WTC11 (cell line): ENCODE measurements around the gene DYNC2LI1. TPM values are rescaled to one million over a fixed set of nuclear protein-coding genes. Genes with fewer than 3 reads are reported as not detected.
A peak's percentile ranks its signal among the peaks of the same experiment; 100 is the strongest.

Experiments
- ATAC-seq: fragments of 200-7000 bp; cut with Tn5 transposase; 2 replicates; pipeline ENCODE4 v1.10.0; 2021; ENCODE audit warnings: mild to moderate bottlenecking, moderate library complexity
- CTCF ChIA-PET: fragments of 300-600 bp; sonication (Branson Sonifier 250); formaldehyde crosslinking; loops from one replicate; lab custom pipeline; 2021; ENCODE audit warnings: antibody characterized with exemption; lab: Charles Lee
- POLR2A ChIA-PET: fragments of 350-600 bp; sonication (Branson Sonifier 250); formaldehyde crosslinking; loops from one replicate; lab custom pipeline; 2021; ENCODE audit warnings: antibody characterized with exemption; lab: Charles Lee
- DNase-seq: peaks from one replicate; pipeline ENCODE4 v3.0.0; 2021; ENCODE audit warnings: low spot score
- H3K27ac Mint-ChIP-seq: 2 replicates; pipeline ENCODE4 v1.8.0; 2021; ENCODE audit warnings: mixed read lengths
- H3K27me3 Mint-ChIP-seq: 2 replicates; pipeline ENCODE4 v1.8.0; 2021; ENCODE audit warnings: low read depth, mild to moderate bottlenecking, moderate library complexity, mixed read lengths
- H3K36me3 Mint-ChIP-seq: 2 replicates; pipeline ENCODE4 v1.8.0; 2021; ENCODE audit warnings: mixed read lengths
- H3K4me1 Mint-ChIP-seq: 2 replicates; pipeline ENCODE4 v1.8.0; 2022; ENCODE audit warnings: mixed read lengths
- H3K4me3 Mint-ChIP-seq: 2 replicates; pipeline ENCODE4 v1.8.0; 2021; ENCODE audit warnings: mild to moderate bottlenecking, moderate library complexity, mixed read lengths
- H3K9me3 Mint-ChIP-seq: 2 replicates; pipeline ENCODE4 v1.8.0; 2021; ENCODE audit warnings: mixed read lengths
- ESRRA ChIP-seq: sonication (generic); formaldehyde crosslinking; IDR thresholded peaks from 2 replicates; pipeline ENCODE4 v1.8.1; 2022; ENCODE audit warnings: mild to moderate bottlenecking, missing genetic modification reagents, borderline replicate concordance
- GRHL2 ChIP-seq: fragments of 250-450 bp; sonication (Bioruptor Pico); IDR thresholded peaks from 2 replicates; pipeline ENCODE4 v1.8.0; 2022; ENCODE audit warnings: mild to moderate bottlenecking, moderate library complexity; ENCODE audit not compliant: insufficient replicate concordance, severe bottlenecking
- IRF2 ChIP-seq: sonication (generic); formaldehyde crosslinking; IDR thresholded peaks from 2 replicates; pipeline ENCODE4 v1.8.0; 2022; ENCODE audit warnings: low read depth, missing genetic modification reagents, borderline replicate concordance
- JAZF1 ChIP-seq: fragments of 250-450 bp; sonication (Bioruptor Pico); IDR thresholded peaks from 2 replicates; pipeline ENCODE4 v1.9.0; 2021; ENCODE audit warnings: moderate library complexity, mild to moderate bottlenecking, inconsistent platforms
- MXD4 ChIP-seq: fragments of 250-450 bp; sonication (Bioruptor Pico); IDR thresholded peaks from 2 replicates; pipeline ENCODE4 v1.8.0; 2021; ENCODE audit warnings: mild to moderate bottlenecking, moderate library complexity, borderline replicate concordance
- NR1H2 ChIP-seq: sonication (generic); formaldehyde crosslinking; IDR thresholded peaks from 2 replicates; pipeline ENCODE4 v1.9.0; 2021; ENCODE audit warnings: mild to moderate bottlenecking, moderate library complexity, missing genetic modification reagents
- SMAD4 ChIP-seq: sonication (generic); formaldehyde crosslinking; IDR thresholded peaks from 2 replicates; pipeline ENCODE4 v1.8.0; 2022; ENCODE audit warnings: mild to moderate bottlenecking, missing genetic modification reagents
- TEAD4 ChIP-seq: sonication (generic); formaldehyde crosslinking; IDR thresholded peaks from 2 replicates; pipeline ENCODE4 v1.8.0; 2022; ENCODE audit warnings: mild to moderate bottlenecking, missing genetic modification reagents
- TP53 ChIP-seq: sonication (generic); formaldehyde crosslinking; IDR thresholded peaks from 2 replicates; pipeline ENCODE4 v1.8.1; 2023; ENCODE audit warnings: mild to moderate bottlenecking, missing genetic modification reagents
- ZNF121 ChIP-seq: sonication (generic); formaldehyde crosslinking; IDR thresholded peaks from 2 replicates; pipeline ENCODE4 v1.8.0; 2023; ENCODE audit warnings: missing genetic modification reagents
- ZNF219 ChIP-seq: sonication (generic); formaldehyde crosslinking; IDR thresholded peaks from 2 replicates; pipeline ENCODE4 v1.8.0; 2023; ENCODE audit warnings: missing genetic modification reagents, mild to moderate bottlenecking, borderline replicate concordance
- ZNF232 ChIP-seq: sonication (generic); formaldehyde crosslinking; IDR thresholded peaks from 2 replicates; pipeline ENCODE4 v1.8.0; 2022; ENCODE audit warnings: mild to moderate bottlenecking, missing genetic modification reagents
- ZNF263 ChIP-seq: sonication (generic); formaldehyde crosslinking; IDR thresholded peaks from 2 replicates; pipeline ENCODE4 v1.8.1; 2022; ENCODE audit warnings: low read depth, mild to moderate bottlenecking, moderate library complexity, missing genetic modification reagents
- ZNF423 ChIP-seq: fragments of 250-450 bp; sonication (Bioruptor Pico); IDR thresholded peaks from 2 replicates; pipeline ENCODE4 v2.1.2; 2022; ENCODE audit warnings: mild to moderate bottlenecking, moderate library complexity
- total RNA-seq: library from RNA; stranded (reverse); gene quantifications from 3 replicates; pipeline ENCODE4 v1.2.3, GENCODE V29; 2021
- TF ChIP-seq, protein P1 (sequence below): sonication (generic); formaldehyde crosslinking; conservative IDR thresholded peaks from 2 replicates; pipeline ENCODE4 v1.8.1; 2023; ENCODE audit warnings: mild to moderate bottlenecking, low read depth, missing genetic modification reagents, moderate library complexity
- TF ChIP-seq, protein P2 (sequence below): fragments of 250-450 bp; sonication (Bioruptor Pico); conservative IDR thresholded peaks from 2 replicates; pipeline ENCODE4 v1.9.0; 2021; ENCODE audit warnings: mild to moderate bottlenecking
- TF ChIP-seq, protein P3 (sequence below): sonication (generic); formaldehyde crosslinking; IDR thresholded peaks from 2 replicates; pipeline ENCODE4 v1.8.1; 2023; ENCODE audit warnings: mild to moderate bottlenecking, missing genetic modification reagents
- TF ChIP-seq, protein P4 (sequence below): fragments of 250-450 bp; sonication (Bioruptor Pico); IDR thresholded peaks from 2 replicates; pipeline ENCODE4 v1.8.0; 2021; ENCODE audit warnings: mild to moderate bottlenecking
- TF ChIP-seq, protein P5 (sequence below): fragments of 250-450 bp; sonication (Bioruptor Pico); IDR thresholded peaks from 2 replicates; pipeline ENCODE4 v1.9.0; 2021; ENCODE audit warnings: mild to moderate bottlenecking
- TF ChIP-seq, protein P6 (sequence below): sonication (generic); formaldehyde crosslinking; IDR thresholded peaks from 2 replicates; pipeline ENCODE4 v1.8.1; 2023; ENCODE audit warnings: mild to moderate bottlenecking, missing genetic modification reagents

Gene DYNC2LI1
- total RNA-seq, 1 experiment from 2014 or later = 7.0 TPM

DNA sequence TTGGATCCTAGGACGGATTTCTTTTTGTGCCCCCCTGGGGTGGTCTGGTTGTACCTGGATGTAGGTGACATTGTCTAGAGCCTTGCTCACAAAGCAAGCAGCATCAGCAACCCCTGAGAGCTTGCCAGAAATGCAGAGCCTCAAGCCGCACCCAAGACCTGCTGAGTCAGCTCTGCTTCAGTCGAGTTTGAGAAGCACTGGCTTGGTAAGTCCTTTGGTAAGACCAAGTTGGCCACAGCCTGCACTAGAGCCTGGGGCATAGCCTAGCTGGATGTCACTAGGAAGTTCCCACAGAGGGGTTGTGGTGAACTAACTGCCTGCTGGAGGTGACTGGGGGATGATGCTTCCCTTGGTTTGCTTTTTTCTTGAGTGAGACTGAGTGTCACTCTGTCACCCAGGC is 58.6 kb downstream of the DYNC2LI1 start:
- POLR2A ChIA-PET = no interaction called here
- Mint-ChIP-seq H3K27ac (no peak overlapping the region), H3K4me1 (peaks cover 2% of the 10 kb centered on the region; the same call in 1 of the 2 replicates)
- no peak; the same call in 1 of the 2 replicates for ATAC-seq
- TF ChIP-seq, protein P1, sequence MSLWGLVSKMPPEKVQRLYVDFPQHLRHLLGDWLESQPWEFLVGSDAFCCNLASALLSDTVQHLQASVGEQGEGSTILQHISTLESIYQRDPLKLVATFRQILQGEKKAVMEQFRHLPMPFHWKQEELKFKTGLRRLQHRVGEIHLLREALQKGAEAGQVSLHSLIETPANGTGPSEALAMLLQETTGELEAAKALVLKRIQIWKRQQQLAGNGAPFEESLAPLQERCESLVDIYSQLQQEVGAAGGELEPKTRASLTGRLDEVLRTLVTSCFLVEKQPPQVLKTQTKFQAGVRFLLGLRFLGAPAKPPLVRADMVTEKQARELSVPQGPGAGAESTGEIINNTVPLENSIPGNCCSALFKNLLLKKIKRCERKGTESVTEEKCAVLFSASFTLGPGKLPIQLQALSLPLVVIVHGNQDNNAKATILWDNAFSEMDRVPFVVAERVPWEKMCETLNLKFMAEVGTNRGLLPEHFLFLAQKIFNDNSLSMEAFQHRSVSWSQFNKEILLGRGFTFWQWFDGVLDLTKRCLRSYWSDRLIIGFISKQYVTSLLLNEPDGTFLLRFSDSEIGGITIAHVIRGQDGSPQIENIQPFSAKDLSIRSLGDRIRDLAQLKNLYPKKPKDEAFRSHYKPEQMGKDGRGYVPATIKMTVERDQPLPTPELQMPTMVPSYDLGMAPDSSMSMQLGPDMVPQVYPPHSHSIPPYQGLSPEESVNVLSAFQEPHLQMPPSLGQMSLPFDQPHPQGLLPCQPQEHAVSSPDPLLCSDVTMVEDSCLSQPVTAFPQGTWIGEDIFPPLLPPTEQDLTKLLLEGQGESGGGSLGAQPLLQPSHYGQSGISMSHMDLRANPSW = no peak
- TF ChIP-seq SMAD4 (CRISPR knock-in tag) = no peak
- TF ChIP-seq, all 79 proteins: peak for 0
- no peak for DNase-seq
- Mint-ChIP-seq H3K27me3 (peaks cover 12% of the 10 kb centered on the region), H3K4me3 (peak overlapping the region; percentile 78), H3K9me3 (no peaks in the 10 kb centered on the region), H3K36me3 (no peaks in the 10 kb centered on the region)
- CTCF ChIA-PET = no interaction called here

DNA sequence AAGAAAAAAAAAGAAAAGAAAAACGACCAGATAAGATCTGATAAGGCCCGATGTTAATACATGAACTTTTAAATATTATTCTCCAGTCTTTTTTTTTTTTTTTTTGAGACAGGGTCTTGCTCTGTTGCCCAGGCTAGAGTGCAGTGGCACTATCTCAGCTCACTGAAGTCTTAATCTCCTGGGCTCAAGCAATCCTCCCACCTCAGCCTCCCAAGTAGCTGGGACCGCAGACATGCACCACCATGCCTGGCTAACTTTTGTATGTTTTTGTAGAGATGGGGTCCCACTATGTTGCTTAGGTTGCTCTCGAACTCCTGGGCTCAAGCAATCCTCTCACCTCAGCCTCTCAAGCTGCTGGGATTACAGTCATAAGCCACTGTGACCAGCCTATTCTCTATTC is 63.2 kb downstream of the DYNC2LI1 start:
- CTCF ChIA-PET = no interaction called here
- no peaks in the 10 kb centered on the region for H3K36me3 Mint-ChIP-seq
- peaks cover 8% of the 10 kb centered on the region for H3K4me1 Mint-ChIP-seq
- no peaks in the 10 kb centered on the region for H3K9me3 Mint-ChIP-seq
- TF ChIP-seq TP53 (CRISPR knock-in tag) (no peak), ZNF121 (CRISPR knock-in tag) (no peak), IRF2 (CRISPR knock-in tag) (no peak), ZNF219 (CRISPR knock-in tag) (no peak), ZNF423 (CRISPR knock-in tag) (no peak), TEAD4 (CRISPR knock-in tag) (no peak), ZNF263 (no peak), NR1H2 (CRISPR knock-in tag) (no peak), ZNF232 (CRISPR knock-in tag) (no peak), JAZF1 (CRISPR knock-in tag) (no peak), GRHL2 (no peak), ESRRA (CRISPR knock-in tag) (no peak), MXD4 (CRISPR knock-in tag) (no peak), SMAD4 (CRISPR knock-in tag) (no peak)
- TF ChIP-seq, protein P2, sequence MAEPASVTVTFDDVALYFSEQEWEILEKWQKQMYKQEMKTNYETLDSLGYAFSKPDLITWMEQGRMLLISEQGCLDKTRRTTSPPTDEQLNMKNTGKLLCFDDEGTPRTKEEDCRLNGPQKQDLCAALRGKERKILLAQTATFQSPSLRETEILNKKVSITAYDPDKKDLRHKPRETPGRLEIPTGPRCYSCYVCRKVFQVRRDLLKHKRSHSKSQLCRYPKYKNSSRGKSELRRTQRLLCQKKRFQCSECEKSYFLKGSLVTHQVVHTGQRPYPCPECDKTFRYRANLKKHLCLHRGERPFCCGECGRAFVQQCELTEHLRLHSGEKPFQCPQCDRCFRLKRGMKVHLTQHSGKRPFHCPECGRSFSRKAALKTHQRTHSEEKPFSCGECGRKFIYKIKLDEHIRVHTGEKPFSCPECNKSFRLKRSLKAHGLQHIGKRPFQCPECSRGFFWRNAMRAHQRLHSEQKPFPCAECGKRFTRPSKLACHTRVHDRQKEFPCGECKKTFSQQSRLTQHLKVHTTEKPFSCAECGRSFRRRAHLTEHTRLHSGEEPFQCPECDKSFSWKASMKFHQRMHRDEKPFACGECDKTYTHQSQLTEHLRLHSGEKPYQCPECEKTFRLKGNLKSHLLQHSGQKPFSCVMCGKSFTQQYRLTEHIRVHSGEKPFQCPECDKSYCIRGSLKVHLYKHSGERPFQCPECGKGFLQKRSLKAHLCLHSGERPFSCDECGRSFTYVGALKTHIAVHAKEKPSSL (CRISPR knock-in tag) = no peak
- TF ChIP-seq, protein P3, sequence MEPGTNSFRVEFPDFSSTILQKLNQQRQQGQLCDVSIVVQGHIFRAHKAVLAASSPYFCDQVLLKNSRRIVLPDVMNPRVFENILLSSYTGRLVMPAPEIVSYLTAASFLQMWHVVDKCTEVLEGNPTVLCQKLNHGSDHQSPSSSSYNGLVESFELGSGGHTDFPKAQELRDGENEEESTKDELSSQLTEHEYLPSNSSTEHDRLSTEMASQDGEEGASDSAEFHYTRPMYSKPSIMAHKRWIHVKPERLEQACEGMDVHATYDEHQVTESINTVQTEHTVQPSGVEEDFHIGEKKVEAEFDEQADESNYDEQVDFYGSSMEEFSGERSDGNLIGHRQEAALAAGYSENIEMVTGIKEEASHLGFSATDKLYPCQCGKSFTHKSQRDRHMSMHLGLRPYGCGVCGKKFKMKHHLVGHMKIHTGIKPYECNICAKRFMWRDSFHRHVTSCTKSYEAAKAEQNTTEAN (CRISPR knock-in tag) = no peak
- TF ChIP-seq, protein P4, sequence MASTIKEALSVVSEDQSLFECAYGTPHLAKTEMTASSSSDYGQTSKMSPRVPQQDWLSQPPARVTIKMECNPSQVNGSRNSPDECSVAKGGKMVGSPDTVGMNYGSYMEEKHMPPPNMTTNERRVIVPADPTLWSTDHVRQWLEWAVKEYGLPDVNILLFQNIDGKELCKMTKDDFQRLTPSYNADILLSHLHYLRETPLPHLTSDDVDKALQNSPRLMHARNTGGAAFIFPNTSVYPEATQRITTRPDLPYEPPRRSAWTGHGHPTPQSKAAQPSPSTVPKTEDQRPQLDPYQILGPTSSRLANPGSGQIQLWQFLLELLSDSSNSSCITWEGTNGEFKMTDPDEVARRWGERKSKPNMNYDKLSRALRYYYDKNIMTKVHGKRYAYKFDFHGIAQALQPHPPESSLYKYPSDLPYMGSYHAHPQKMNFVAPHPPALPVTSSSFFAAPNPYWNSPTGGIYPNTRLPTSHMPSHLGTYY (CRISPR knock-in tag) = no peak
- TF ChIP-seq, protein P5, sequence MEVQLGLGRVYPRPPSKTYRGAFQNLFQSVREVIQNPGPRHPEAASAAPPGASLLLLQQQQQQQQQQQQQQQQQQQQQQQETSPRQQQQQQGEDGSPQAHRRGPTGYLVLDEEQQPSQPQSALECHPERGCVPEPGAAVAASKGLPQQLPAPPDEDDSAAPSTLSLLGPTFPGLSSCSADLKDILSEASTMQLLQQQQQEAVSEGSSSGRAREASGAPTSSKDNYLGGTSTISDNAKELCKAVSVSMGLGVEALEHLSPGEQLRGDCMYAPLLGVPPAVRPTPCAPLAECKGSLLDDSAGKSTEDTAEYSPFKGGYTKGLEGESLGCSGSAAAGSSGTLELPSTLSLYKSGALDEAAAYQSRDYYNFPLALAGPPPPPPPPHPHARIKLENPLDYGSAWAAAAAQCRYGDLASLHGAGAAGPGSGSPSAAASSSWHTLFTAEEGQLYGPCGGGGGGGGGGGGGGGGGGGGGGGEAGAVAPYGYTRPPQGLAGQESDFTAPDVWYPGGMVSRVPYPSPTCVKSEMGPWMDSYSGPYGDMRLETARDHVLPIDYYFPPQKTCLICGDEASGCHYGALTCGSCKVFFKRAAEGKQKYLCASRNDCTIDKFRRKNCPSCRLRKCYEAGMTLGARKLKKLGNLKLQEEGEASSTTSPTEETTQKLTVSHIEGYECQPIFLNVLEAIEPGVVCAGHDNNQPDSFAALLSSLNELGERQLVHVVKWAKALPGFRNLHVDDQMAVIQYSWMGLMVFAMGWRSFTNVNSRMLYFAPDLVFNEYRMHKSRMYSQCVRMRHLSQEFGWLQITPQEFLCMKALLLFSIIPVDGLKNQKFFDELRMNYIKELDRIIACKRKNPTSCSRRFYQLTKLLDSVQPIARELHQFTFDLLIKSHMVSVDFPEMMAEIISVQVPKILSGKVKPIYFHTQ (CRISPR knock-in tag) = no peak
- TF ChIP-seq, protein P6, sequence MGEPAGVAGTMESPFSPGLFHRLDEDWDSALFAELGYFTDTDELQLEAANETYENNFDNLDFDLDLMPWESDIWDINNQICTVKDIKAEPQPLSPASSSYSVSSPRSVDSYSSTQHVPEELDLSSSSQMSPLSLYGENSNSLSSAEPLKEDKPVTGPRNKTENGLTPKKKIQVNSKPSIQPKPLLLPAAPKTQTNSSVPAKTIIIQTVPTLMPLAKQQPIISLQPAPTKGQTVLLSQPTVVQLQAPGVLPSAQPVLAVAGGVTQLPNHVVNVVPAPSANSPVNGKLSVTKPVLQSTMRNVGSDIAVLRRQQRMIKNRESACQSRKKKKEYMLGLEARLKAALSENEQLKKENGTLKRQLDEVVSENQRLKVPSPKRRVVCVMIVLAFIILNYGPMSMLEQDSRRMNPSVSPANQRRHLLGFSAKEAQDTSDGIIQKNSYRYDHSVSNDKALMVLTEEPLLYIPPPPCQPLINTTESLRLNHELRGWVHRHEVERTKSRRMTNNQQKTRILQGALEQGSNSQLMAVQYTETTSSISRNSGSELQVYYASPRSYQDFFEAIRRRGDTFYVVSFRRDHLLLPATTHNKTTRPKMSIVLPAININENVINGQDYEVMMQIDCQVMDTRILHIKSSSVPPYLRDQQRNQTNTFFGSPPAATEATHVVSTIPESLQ = no peak
- H3K4me3 Mint-ChIP-seq = no peak overlapping the region
- no peak overlapping the region for H3K27ac Mint-ChIP-seq
- 0 out of 2 replicates have a peak, but pooled peaks cover 3% of the 10 kb centered on the region for H3K27me3 Mint-ChIP-seq
- POLR2A ChIA-PET = no interaction called here
- ATAC-seq (no peak), DNase-seq (no peak)
